B cell (primary cell): ENCODE results near the gene STC2. TPM values are rescaled to one million over a fixed set of nuclear protein-coding genes. Genes with fewer than 3 reads are reported as not detected.

Experiments used
- ATAC-seq: fragments of 200-7000 bp; cut with Tn5 transposase; one replicate; pipeline ENCODE4 v1.10.0; 2021; ENCODE audit warnings: low read depth, mild to moderate bottlenecking, moderate number of reproducible peaks, moderate library complexity
- CTCF ChIA-PET: fragments of 350-600 bp; sonication (Branson Sonifier 250); formaldehyde crosslinking; loops from one replicate; lab custom pipeline; 2021; ENCODE audit warnings: antibody characterized with exemption, inconsistent platforms; lab: Charles Lee
- POLR2A ChIA-PET: fragments of 350-600 bp; sonication (Branson Sonifier 250); formaldehyde crosslinking; loops from one replicate; lab custom pipeline; 2021; ENCODE audit warnings: antibody characterized with exemption; lab: Charles Lee
- DNase-seq: peaks from one replicate; pipeline ENCODE4 v3.0.0; 2013
- H2AFZ ChIP-seq: 2 replicates; pipeline ENCODE4 v1.6.1; 2012; ENCODE audit warnings: mild to moderate bottlenecking, low read depth, low read length; ENCODE audit not compliant: insufficient read depth, poor library complexity, severe bottlenecking
- H3K27ac ChIP-seq, 2 donors: 1 replicate in 1 of 2; 2 replicates in 1 of 2; pipeline ENCODE4 v1.5.1; 2012 to 2013; ENCODE audit warnings: low read length in 2 of 2, mild to moderate bottlenecking in 2 of 2, moderate library complexity in 1 of 2
- H3K27me3 ChIP-seq, 4 experiments: fragments of 200-600 bp in 1 of 4; sonication (generic) in 1 of 4; replicated peaks in 1 of 4; 1 replicate in 2 of 4; 2 replicates in 2 of 4; pipeline versions ENCODE4 v1.6.1 to v1.7.0; 2013 to 2016; ENCODE audit warnings: low read length in 3 of 4, mild to moderate bottlenecking in 2 of 4, mixed read lengths in 1 of 4, moderate library complexity in 1 of 4; ENCODE audit not compliant: insufficient read depth in 4 of 4, control insufficient read depth in 3 of 4; ENCODE audit errors: control extremely low read depth in 1 of 4
- H3K36me3 ChIP-seq, 2 experiments: replicated peaks in 1 of 2; 1 replicate in 1 of 2; 2 replicates in 1 of 2; pipeline versions ENCODE4 v1.6.1 to v1.7.1; 2013; ENCODE audit warnings: low read length in 1 of 2; ENCODE audit not compliant: insufficient read depth in 2 of 2, control insufficient read depth in 1 of 2; ENCODE audit errors: control extremely low read depth in 1 of 2, extremely low read depth in 1 of 2
- H3K4me1 ChIP-seq, 2 donors: fragments of 200-600 bp in 1 of 2; sonication (generic) in 1 of 2; 1 replicate in 1 of 2; 2 replicates in 1 of 2; pipeline versions ENCODE4 v1.5.1 to v1.6.1; 2013 to 2017; ENCODE audit warnings: low read length in 2 of 2; ENCODE audit not compliant: control insufficient read depth in 2 of 2, insufficient read depth in 2 of 2
- H3K4me2 ChIP-seq: replicated peaks from 2 replicates; pipeline ENCODE3; 2012; ENCODE audit warnings: mild to moderate bottlenecking, low read depth, low read length; ENCODE audit not compliant: poor library complexity, severe bottlenecking
- H3K4me3 ChIP-seq, 5 experiments: fragments of 200-600 bp in 1 of 5; sonication (generic) in 1 of 5; 1 replicate in 3 of 5; 2 replicates in 2 of 5; pipeline versions ENCODE4 v1.5.1 to v1.7.0; 2011 to 2016; ENCODE audit warnings: low read length in 4 of 5, mild to moderate bottlenecking in 4 of 5, low read depth in 2 of 5, control low read depth in 1 of 5, moderate library complexity in 1 of 5; ENCODE audit not compliant: insufficient read depth in 1 of 5; ENCODE audit errors: control extremely low read depth in 1 of 5, extremely low read depth in 1 of 5
- H3K79me2 ChIP-seq: fragments of 200-600 bp; sonication (generic); one replicate; pipeline ENCODE4 v1.6.0; 2016; ENCODE audit warnings: low read length; ENCODE audit not compliant: control insufficient read depth, insufficient read depth
- H3K9ac ChIP-seq: fragments of 200-600 bp; sonication (generic); 2 replicates; pipeline ENCODE4 v1.6.1; 2017; ENCODE audit warnings: mild to moderate bottlenecking, low read length, moderate library complexity
- H3K9me3 ChIP-seq, 3 donors: one replicate each; pipeline versions ENCODE4 v1.6.1 to v1.7.1; 2013; ENCODE audit warnings: low read length in 2 of 3; ENCODE audit not compliant: control insufficient read depth in 2 of 3, insufficient read depth in 1 of 3; ENCODE audit errors: control extremely low read depth in 1 of 3
- H4K20me1 ChIP-seq: 2 replicates; pipeline ENCODE4 v1.6.0; 2012; ENCODE audit warnings: mild to moderate bottlenecking, low read length; ENCODE audit not compliant: insufficient read depth, control insufficient read depth, poor library complexity, severe bottlenecking
- H3K27ac Mint-ChIP-seq: one replicate; pipeline ENCODE4 v1.8.0; 2021; ENCODE audit warnings: mixed read lengths
- H3K27me3 Mint-ChIP-seq: one replicate; pipeline ENCODE4 v1.8.0; 2021; ENCODE audit warnings: mixed read lengths
- H3K4me1 Mint-ChIP-seq: one replicate; pipeline ENCODE4 v1.8.0; 2021; ENCODE audit warnings: mixed read lengths
- H3K4me3 Mint-ChIP-seq: one replicate; pipeline ENCODE4 v1.8.0; 2021; ENCODE audit warnings: mixed read lengths
- H3K9me3 Mint-ChIP-seq: one replicate; pipeline ENCODE4 v1.8.0; 2022; ENCODE audit warnings: mixed read lengths; ENCODE audit not compliant: insufficient read depth
- CTCF ChIP-seq: fragments of 200-600 bp; IDR thresholded peaks from one replicate; pipeline ENCODE4 v1.8.0; 2022; ENCODE audit warnings: antibody characterized with exemption, mild to moderate bottlenecking
- EZH2 ChIP-seq: IDR thresholded peaks from 2 replicates; pipeline ENCODE4 v1.6.1; 2012; ENCODE audit warnings: borderline replicate concordance, low read depth, mild to moderate bottlenecking, moderate library complexity, low read length; ENCODE audit not compliant: insufficient read depth, poor library complexity, severe bottlenecking
- WGBS: methylation state at CpG from one replicate; pipeline ENCODE4 v1.1.5; 2013; ENCODE audit warnings: missing lambda C conversion rate; ENCODE audit not compliant: insufficient coverage; 5-methylcytosine and 5-hydroxymethylcytosine counted together
- intact Hi-C: fragments of 100-400 bp; cut with micrococcal nuclease; formaldehyde crosslinking; loops from one replicate; pipeline ENCODE4 v1.10.0; 2022
- polyA minus RNA-seq: library from RNA; depleted of rRNA, polyadenylated mRNA; stranded (reverse); fragments of >200 nt; gene quantifications from 2 replicates; pipeline ENCODE4 v1.2.3, GENCODE V29; 2012
- polyA plus RNA-seq: library from polyadenylated mRNA; depleted of rRNA; stranded (reverse); fragments of >200 nt; gene quantifications from 2 replicates; pipeline ENCODE4 v1.2.3, GENCODE V29; 2012
- total RNA-seq, 2 donors: library from RNA; stranded (reverse); fragments of 120-200 nt in 1 of 2; gene quantifications; 1 replicate in 1 of 2; 2 replicates in 1 of 2; pipeline versions ENCODE4 v1.2.3 to v1.2.4, GENCODE V29; 2013 to 2022

STC2 gene, protein sequence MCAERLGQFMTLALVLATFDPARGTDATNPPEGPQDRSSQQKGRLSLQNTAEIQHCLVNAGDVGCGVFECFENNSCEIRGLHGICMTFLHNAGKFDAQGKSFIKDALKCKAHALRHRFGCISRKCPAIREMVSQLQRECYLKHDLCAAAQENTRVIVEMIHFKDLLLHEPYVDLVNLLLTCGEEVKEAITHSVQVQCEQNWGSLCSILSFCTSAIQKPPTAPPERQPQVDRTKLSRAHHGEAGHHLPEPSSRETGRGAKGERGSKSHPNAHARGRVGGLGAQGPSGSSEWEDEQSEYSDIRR
- total RNA-seq (not detected in 2 replicates), polyA plus RNA-seq (not detected in 2 replicates), polyA minus RNA-seq (not detected in 2 replicates)
- total RNA-seq (2013) = 0.26 TPM

- intact Hi-C loops = no loop called here
- H3K9ac ChIP-seq = no peak within 1 kb of the TSS
- no peaks in the 10 kb centered on the region for H3K79me2 ChIP-seq
- H3K27ac ChIP-seq = no peak within 1 kb of the TSS
- H3K27me3 Mint-ChIP-seq = peaks cover 69% of the 10 kb centered on the region
- H3K27ac Mint-ChIP-seq = no peak within 1 kb of the TSS
- peaks cover 7 to 16% of the 10 kb centered on the region in 2 donors for H3K4me1 ChIP-seq
- no peaks in the 10 kb centered on the region for H3K36me3 ChIP-seq
- peaks cover 7% of the 10 kb centered on the region for H3K4me1 Mint-ChIP-seq
- TF ChIP-seq EZH2 (no peak), CTCF (no peak)
- peaks cover 0 to 34% (median 0%) of the 10 kb centered on the region in 3 donors for H3K9me3 ChIP-seq
- WGBS = 3% methylated on average over 69 of the region's 72 CpGs
- ATAC-seq = no peak
- no peaks in the 10 kb centered on the region for H4K20me1 ChIP-seq
- H3K4me2 ChIP-seq = peak within 1 kb of the TSS; percentile 22
- H2AFZ ChIP-seq = no peak within 1 kb of the TSS
- DNase-seq = no peak
- no peak within 1 kb of the TSS for H3K4me3 ChIP-seq
- CTCF ChIA-PET = no interaction called here
- peaks cover 0 to 74% (median 23%) of the 10 kb centered on the region in 4 experiments for H3K27me3 ChIP-seq
- H3K4me3 Mint-ChIP-seq = no peak within 1 kb of the TSS
- H3K9me3 Mint-ChIP-seq = peaks cover 2% of the 10 kb centered on the region
- POLR2A ChIA-PET = no interaction called here
Observed at GRCh38 chr5:173327948-173328843, at the start of gene STC2. Gene STC2 (minus strand): TSS chr5:173328414. CDS start chr5:173328193, 221 bp downstream.
